HG02798 (cell line): ENCODE measurements around the gene GNS.
A peak's percentile ranks its signal among the peaks of the same experiment; 100 is the strongest.

Experiments used
- ATAC-seq: cut with Tn5 transposase; IDR thresholded peaks from one replicate; pipeline ENCODE4 v1.9.1; 2021; ENCODE audit warnings: mild to moderate bottlenecking; ENCODE audit not compliant: unreplicated experiment, poor library complexity

Gene GNS

GRCh38 chr12:64742416-64742815 is 16.8 kb downstream of the GNS start:
- no peak for ATAC-seq

- ATAC-seq: no peak
Observed at GRCh38 chr12:64740646-64741045, 18.6 kb downstream of the GNS start.

- no peak for ATAC-seq
Observed at GRCh38 chr12:64739778-64740177, 19.4 kb downstream of the GNS start.

GRCh38 chr12:64737539-64737938 is 21.7 kb downstream of the GNS start:
- no peak for ATAC-seq

GRCh38 chr12:64736771-64737170 is 22.4 kb downstream of the GNS start:
- ATAC-seq: no peak

- ATAC-seq: no peak
Observed at GRCh38 chr12:64735442-64735841, 23.8 kb downstream of the GNS start.

- ATAC-seq: no peak
Observed at GRCh38 chr12:64733857-64734256, 25.3 kb downstream of the GNS start.

- ATAC-seq: no peak
Observed at GRCh38 chr12:64731683-64732082, 27.5 kb downstream of the GNS start.

GRCh38 chr12:64730588-64730969 is 28.6 kb downstream of the GNS start:
- ATAC-seq: peak; percentile 19

- ATAC-seq: peak; percentile 58
Observed at GRCh38 chr12:64729909-64730587, 29.2 kb downstream of the GNS start.

GRCh38 chr12:64724201-64724745 is 34.9 kb downstream of the GNS start:
- ATAC-seq: no peak

GRCh38 chr12:64723630-64724029 is 35.6 kb downstream of the GNS start:
- no peak for ATAC-seq

GRCh38 chr12:64722835-64723234 is 36.4 kb downstream of the GNS start:
- ATAC-seq: no peak

GRCh38 chr12:64720884-64721283 is 38.3 kb downstream of the GNS start:
- no peak for ATAC-seq

- ATAC-seq: no peak
Observed at GRCh38 chr12:64718649-64719048, 40.6 kb downstream of the GNS start.

GRCh38 chr12:64716839-64717455 is 42.3 kb downstream of the GNS start:
- ATAC-seq: no peak

- ATAC-seq: no peak
Observed at GRCh38 chr12:64716371-64716770, 42.8 kb downstream of the GNS start.

- ATAC-seq: peak; percentile 72
Observed at GRCh38 chr12:64714551-64714968, 44.6 kb downstream of the GNS start.

GRCh38 chr12:64713376-64713775 is 45.8 kb downstream of the GNS start:
- ATAC-seq: no peak

- ATAC-seq: no peak
Observed at GRCh38 chr12:64709429-64709828, 49.8 kb downstream of the GNS start.

GRCh38 chr12:64707926-64708325 is 51.3 kb downstream of the GNS start:
- ATAC-seq: no peak

GRCh38 chr12:64707362-64707761 is 51.8 kb downstream of the GNS start:
- ATAC-seq: no peak
